IPS-18c (cell line): Measurements from ENCODE around the gene ARL6.
A peak's percentile ranks its signal among the peaks of the same experiment; 100 is the strongest.
"Not testable (repeated sequence)": the region's sequence is repeated elsewhere in the genome, so short reads cannot be mapped to it uniquely, and the experiment has no call there.

ENCODE experiments used
- H3K4me3 ChIP-seq: 2 replicates; pipeline ENCODE4 v1.7.0; 2013; ENCODE audit warnings: low read depth, mild to moderate bottlenecking, low read length, moderate library complexity; ENCODE audit not compliant: insufficient read depth
- H3K9me3 ChIP-seq: one replicate; pipeline ENCODE4 v1.6.1; 2013; ENCODE audit warnings: mild to moderate bottlenecking, low read length, moderate library complexity; ENCODE audit not compliant: control insufficient read depth, insufficient read depth

ARL6 gene

DNA sequence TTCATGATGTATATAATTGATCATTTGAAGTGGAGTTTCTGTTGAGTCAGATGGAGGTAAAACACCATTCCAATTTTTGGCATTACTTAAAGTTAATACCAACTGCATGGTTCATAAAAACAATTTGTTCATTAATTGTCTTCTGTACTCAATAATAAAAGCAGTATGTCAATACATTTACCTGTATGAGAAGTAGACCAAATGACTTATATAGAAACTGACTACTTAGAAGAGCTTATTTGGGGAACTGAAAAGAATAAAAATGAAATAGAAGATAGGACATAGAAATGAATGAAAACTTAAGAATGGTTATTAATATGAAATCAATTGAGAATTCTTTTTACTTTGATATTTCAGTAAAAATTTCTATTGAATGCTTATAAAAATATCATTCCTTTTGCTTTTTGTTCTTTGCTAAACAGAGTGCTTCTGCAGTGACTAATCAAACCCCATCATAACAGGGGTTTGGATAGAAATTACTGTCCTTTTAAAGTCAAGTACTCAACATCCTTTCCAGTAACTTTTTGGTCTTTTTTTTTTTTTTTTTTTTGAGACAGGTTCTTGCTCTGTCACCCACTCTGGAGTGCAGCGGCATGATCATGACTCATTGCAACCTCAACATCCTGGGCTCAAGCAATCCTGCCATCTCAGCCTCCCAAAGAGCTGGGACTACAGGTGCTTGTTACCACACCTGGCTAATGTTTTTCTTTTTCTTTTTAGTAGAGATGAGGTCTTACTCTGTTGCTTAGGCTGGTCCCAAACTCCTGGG is 50.8 kb downstream of the ARL6 start:
- Histone ChIP-seq H3K4me3 (no peak overlapping the region), H3K9me3 (no peaks in the 10 kb centered on the region)

- no peak overlapping the region for H3K4me3 ChIP-seq
- H3K9me3 ChIP-seq, result no peaks in the 10 kb centered on the region
Observed at GRCh38 chr3:97816811-97817210, 52.3 kb downstream of the ARL6 start.

- Histone ChIP-seq H3K9me3 (no peaks in the 10 kb centered on the region), H3K4me3 (no peak overlapping the region)
Observed at GRCh38 chr3:97817965-97818364, 53.4 kb downstream of the ARL6 start.

DNA sequence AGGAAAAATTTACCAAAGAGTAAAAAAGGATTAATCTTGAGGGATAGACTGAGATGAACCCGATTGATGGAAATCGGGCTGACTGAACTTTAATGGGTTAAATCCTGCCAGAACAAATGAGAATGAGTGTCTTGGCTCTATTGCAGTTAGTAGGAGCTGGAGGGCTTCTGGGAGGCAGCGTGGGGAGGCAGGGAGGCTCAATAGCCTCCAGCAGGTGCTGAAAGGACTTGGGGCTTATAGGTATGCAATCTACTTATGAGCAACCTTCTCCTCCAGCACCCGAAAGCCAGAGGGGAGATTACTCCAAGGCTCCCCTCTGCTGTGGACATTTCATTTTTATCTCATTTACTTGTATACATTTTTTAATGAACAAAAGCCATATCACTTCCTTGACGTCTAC is 56.2 kb downstream of the ARL6 start:
- Histone ChIP-seq H3K4me3 (peak overlapping the region; percentile 73; the same call in 1 of the 2 replicates), H3K9me3 (no peaks in the 10 kb centered on the region)

DNA sequence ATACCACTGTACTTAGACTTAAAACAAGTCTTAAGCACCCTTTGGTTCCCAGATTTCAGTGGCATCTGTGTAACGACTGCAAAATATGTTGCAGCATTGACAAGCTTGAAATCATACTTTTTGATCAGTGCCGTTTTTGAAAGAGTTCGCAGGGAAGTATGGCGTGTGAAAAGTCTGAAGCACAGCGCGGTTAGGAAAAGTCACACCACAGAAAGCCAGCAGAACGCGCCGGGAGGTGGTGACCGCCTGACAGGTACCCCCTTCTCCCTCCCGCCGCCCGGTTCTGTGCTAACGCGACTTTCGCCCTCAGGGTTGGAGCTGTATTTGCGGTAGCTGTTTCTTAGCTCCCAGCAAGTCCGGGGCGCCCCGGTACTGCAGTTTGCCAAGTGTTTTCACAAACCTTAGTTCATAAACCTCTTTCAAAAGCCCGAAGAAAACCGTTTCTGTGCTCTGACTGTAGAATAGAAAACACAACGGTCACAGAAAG is 56.8 kb downstream of the ARL6 start:
- H3K9me3 ChIP-seq, result no peaks in the 10 kb centered on the region

DNA sequence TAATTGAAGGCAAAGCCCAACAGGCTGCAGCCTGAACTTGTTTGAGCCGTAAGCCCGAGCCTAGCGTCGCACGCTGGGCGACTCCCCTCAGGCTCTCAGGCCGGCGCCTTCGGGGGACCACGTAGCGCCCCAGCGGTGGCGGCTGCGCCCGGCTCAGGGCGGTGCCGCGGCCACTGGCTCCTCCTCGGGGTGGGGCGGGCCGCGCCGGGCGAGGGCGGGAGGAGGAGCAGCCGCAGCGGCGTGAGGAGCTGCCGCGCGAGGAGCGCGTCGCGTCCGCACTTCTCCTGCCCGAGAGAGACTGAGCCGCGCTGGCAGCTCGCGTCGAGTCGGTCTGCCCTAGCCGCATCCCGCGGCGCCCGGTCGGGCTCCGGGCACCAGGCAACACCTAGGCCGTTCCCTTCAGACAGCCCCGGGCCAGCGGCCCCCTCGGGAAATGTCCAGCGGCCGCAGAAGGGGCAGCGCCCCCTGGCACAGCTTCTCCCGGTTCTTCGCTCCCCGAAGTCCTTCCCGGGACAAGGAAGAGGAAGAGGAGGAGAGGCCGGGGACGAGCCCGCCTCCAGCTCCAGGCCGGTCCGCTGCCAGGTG is 57.3 kb downstream of the ARL6 start, which contains the start of gene CRYBG3:
TSS of gene CRYBG3 (plus strand) at position 238 of the 585 bp plus-strand sequence. CDS start at position 434, 196 bp downstream.
- peak within 1 kb of the TSS; percentile 73 for H3K4me3 ChIP-seq

More for the DNA sequence above, 56.8 kb downstream of the ARL6 start:
- peak overlapping the region; percentile 73 for H3K4me3 ChIP-seq

DNA sequence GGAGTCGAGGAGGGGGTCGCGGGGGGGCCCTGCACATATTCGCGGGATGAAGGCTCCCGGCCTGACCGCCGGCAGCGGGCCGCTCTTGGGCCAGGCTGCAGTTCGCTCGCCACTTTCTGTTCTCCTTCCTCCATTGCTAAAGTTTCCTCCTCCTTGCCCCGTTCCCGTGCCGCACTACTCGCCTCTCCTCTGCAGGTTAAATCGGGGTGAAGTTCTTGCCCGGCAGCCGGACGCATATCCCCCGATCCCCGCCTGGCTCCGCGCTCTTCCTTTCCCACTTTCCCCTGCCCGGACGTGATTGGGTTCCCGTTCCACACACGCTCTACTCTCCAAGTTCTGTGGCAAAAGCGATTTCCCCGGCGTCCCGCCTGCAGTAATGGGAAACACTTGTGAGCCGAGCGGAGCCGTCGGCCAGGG is 57.8 kb downstream of the ARL6 start:
- peak overlapping the region; percentile 73 for H3K4me3 ChIP-seq
- H3K9me3 ChIP-seq, result no peaks in the 10 kb centered on the region

More for the DNA sequence above, 57.3 kb downstream of the ARL6 start, which contains the start of gene CRYBG3:
- no peaks in the 10 kb centered on the region for H3K9me3 ChIP-seq

DNA sequence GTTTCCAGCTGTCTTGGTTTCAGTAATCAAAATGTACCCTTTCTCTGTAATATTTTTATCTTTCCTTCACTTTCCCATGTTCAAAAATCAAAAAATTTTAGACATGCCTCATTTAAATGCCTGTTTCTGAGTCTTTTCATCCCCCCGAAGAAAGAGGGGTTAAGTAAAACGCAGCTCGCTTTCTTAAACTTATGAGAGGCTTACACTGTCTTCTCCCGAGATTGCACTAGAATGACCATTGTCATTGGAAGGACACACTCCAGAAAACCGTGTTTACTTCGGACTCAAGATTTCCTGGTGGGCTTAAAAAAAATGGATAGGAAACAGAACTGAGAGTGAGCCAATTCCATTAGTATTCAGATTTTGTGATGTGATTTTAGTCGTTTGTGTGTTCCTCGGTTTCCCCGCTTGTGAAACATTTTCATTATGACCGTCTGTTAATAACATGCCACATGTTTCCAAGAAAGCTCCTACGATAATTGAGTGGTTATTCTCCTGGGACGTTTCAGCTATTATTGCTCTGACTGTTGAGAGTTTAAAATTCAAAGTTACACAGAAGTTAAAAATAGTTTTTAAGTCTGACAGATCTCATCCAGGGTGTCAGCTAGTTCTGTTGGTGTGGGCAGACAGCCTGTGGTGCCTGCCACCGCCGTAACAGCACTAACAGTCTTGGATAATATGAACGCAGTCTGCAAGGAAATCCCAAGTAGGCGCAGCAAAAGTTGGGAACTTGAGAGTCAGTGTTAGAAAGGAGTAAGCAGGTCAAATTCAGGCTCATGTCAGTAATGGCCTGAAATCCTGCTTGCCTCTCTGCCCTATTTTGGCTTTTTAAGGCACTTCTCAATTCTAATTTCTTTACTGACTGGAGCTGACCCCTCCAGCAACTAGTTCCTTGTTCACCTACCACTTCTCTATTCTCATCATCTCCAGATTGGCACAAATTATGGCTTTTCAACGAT is 58.8 kb downstream of the ARL6 start:
- H3K4me3 ChIP-seq, result peak overlapping the region; percentile 73
- H3K9me3 ChIP-seq, result no peaks in the 10 kb centered on the region

- H3K4me3 ChIP-seq, result no peak overlapping the region
Observed at GRCh38 chr3:97825101-97825500, 60.5 kb downstream of the ARL6 start.

GRCh38 chr3:97827741-97828471 is 63.3 kb downstream of the ARL6 start:
- H3K4me3 ChIP-seq, result no peak overlapping the region
- no peaks in the 10 kb centered on the region for H3K9me3 ChIP-seq

More at GRCh38 chr3:97825101-97825500, 60.5 kb downstream of the ARL6 start:
- no peaks in the 10 kb centered on the region for H3K9me3 ChIP-seq

DNA sequence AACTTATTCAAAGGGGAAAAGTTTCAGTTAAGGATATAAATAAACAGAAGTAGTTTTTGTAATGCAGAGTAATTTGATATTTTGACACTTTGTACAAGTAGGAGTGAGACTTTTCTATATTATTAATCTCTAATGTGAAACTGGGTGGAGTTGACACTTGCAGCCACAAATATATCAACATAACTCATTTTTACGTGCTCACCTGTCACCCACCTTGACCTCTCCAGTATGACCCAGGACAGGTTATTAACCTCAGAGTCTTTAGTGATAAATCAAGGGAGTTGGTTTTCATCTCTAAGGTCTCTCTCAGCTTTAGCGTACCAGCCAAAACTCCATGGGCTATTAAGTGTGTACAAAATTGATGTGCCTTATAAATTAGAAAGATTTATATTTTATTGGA is 64.6 kb downstream of the ARL6 start:
- H3K9me3 ChIP-seq, result no peaks in the 10 kb centered on the region
- no peak overlapping the region for H3K4me3 ChIP-seq

GRCh38 chr3:97830638-97831037 is 66.1 kb downstream of the ARL6 start:
- no peak overlapping the region for H3K4me3 ChIP-seq

GRCh38 chr3:97831140-97831539 is 66.6 kb downstream of the ARL6 start:
- Histone ChIP-seq H3K4me3 (no peak overlapping the region), H3K9me3 (no peaks in the 10 kb centered on the region)

More at GRCh38 chr3:97830638-97831037, 66.1 kb downstream of the ARL6 start:
- no peaks in the 10 kb centered on the region for H3K9me3 ChIP-seq

GRCh38 chr3:97833184-97833583 is 68.6 kb downstream of the ARL6 start:
- not testable (repeated sequence) for H3K9me3 ChIP-seq

DNA sequence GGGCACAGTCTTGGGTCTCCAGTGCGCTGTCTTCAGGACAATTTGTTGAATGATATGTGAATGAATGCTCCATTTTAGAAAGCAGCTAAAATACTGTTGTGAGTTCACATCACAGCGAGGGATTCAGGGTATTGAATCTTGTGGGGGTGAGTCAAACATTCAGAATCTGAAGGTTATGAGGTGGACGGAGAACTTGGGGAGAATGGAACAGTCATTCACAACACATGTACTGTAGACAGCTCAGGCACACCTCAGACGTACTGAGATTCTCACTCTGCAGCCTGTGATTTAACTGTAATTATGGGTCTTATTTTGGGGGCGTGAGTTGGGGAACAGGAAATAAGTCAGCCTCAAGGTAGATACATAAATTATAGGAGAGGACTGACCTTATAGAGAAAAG is 71.2 kb downstream of the ARL6 start:
- Histone ChIP-seq H3K9me3 (no peaks in the 10 kb centered on the region), H3K4me3 (no peak overlapping the region)

More at GRCh38 chr3:97833184-97833583, 68.6 kb downstream of the ARL6 start:
- not testable (repeated sequence) for H3K4me3 ChIP-seq

GRCh38 chr3:97838393-97838792 is 73.8 kb downstream of the ARL6 start:
- no peaks in the 10 kb centered on the region for H3K9me3 ChIP-seq
- no peak overlapping the region for H3K4me3 ChIP-seq

DNA sequence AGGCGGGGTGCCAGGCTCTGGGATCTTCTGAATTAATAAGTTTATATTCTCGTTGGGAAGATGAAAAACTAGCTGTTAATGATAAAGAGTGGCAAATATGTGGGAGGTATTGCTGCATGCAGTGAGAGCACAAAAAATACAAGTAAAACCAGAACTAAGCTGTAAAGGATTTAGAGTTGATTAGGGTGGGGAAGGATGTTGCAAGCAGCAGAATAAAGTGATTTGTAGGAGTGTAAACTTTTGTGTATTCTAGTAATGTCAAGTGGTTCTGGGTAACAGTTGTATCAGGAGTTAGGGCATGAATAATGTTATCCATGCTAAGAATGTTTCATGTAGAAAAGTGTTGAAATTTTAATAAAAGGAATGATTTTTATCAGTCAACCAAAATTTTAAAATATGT is 75.4 kb downstream of the ARL6 start:
- Histone ChIP-seq H3K9me3 (no peaks in the 10 kb centered on the region), H3K4me3 (no peak overlapping the region)
